PC-9 (cell line): ENCODE results near the gene NUBPL. TPM values are rescaled to one million over a fixed set of nuclear protein-coding genes. Genes with fewer than 3 reads are reported as not detected.

Experiments
- BruUV-seq: library from RNA; stranded (reverse); fragments of 400-500 nt; replicated peaks from 2 replicates; lab custom pipeline; 2021; lab: Mats Ljungman, UMichigan
- CTCF ChIA-PET: fragments of 300-600 bp; sonication (Branson Sonifier 250); formaldehyde crosslinking; loops from one replicate; lab custom pipeline; 2022; ENCODE audit warnings: antibody characterized with exemption; lab: Charles Lee
- POLR2A ChIA-PET: fragments of 300-600 bp; sonication (Branson Sonifier 250); formaldehyde crosslinking; loops from one replicate; lab custom pipeline; 2022; ENCODE audit warnings: antibody characterized with exemption; ENCODE audit not compliant: unreplicated experiment; lab: Charles Lee
- DNase-seq, 2 experiments: peaks; one replicate each; pipeline versions ENCODE4 v3.0.0 to v3.0.0-alpha.2; 2015 to 2022; ENCODE audit warnings: mixed read lengths in 1 of 2
- H2AFZ ChIP-seq: fragments of 200-600 bp; sonication (generic); 2 replicates; pipeline ENCODE4 v1.8.1; 2017; ENCODE audit warnings: antibody characterized with exemption
- H3F3A ChIP-seq: fragments of 200-600 bp; sonication (generic); 2 replicates; pipeline ENCODE4 v1.8.1; 2017; ENCODE audit warnings: antibody characterized with exemption, mild to moderate bottlenecking, low read depth; ENCODE audit not compliant: insufficient read depth
- H3K27ac ChIP-seq: fragments of 200-600 bp; sonication (generic); 2 replicates; pipeline ENCODE4 v1.6.1; 2016; ENCODE audit warnings: mixed run types
- H3K27me3 ChIP-seq: fragments of 200-600 bp; sonication (generic); 2 replicates; pipeline ENCODE4 v1.6.1; 2016; ENCODE audit warnings: low read depth, mixed run types; ENCODE audit not compliant: insufficient read depth
- H3K36me3 ChIP-seq: fragments of 200-600 bp; sonication (generic); 2 replicates; pipeline ENCODE4 v1.6.1; 2016; ENCODE audit warnings: low read depth, mixed run types
- H3K4me1 ChIP-seq: fragments of 200-600 bp; sonication (generic); replicated peaks from 2 replicates; pipeline ENCODE4 v1.6.1; 2016; ENCODE audit warnings: mixed run types; ENCODE audit not compliant: insufficient read depth
- H3K4me2 ChIP-seq: fragments of 200-600 bp; sonication (generic); 2 replicates; pipeline ENCODE4 v1.6.1; 2017; ENCODE audit warnings: mixed run types
- H3K4me3 ChIP-seq: fragments of 200-600 bp; sonication (generic); 2 replicates; pipeline ENCODE4 v1.6.1; 2016; ENCODE audit warnings: mixed run types
- H3K79me2 ChIP-seq: fragments of 200-600 bp; sonication (generic); 2 replicates; pipeline ENCODE4 v1.6.1; 2017; ENCODE audit warnings: low read depth, mixed run types
- H3K9me2 ChIP-seq: fragments of 200-600 bp; sonication (generic); 2 replicates; pipeline ENCODE4 v1.8.1; 2017; ENCODE audit warnings: mild to moderate bottlenecking; ENCODE audit not compliant: insufficient read depth
- H3K9me3 ChIP-seq: fragments of 200-600 bp; sonication (generic); 2 replicates; pipeline ENCODE4 v1.8.1; 2016; ENCODE audit warnings: low read depth; ENCODE audit not compliant: insufficient read depth
- H4K20me1 ChIP-seq: fragments of 200-600 bp; sonication (generic); 2 replicates; pipeline ENCODE4 v1.8.1; 2017; ENCODE audit not compliant: insufficient read depth
- CTCF ChIP-seq: fragments of 200-600 bp; sonication (generic); conservative IDR thresholded peaks from 2 replicates; pipeline ENCODE4 v1.6.1; 2017; ENCODE audit warnings: mixed run types, antibody characterized with exemption, mild to moderate bottlenecking, moderate library complexity
- EZH2 ChIP-seq: fragments of 200-600 bp; sonication (generic); IDR thresholded peaks from 2 replicates; pipeline ENCODE4 v1.8.0; 2017; ENCODE audit warnings: antibody characterized with exemption, low read depth
- intact Hi-C: fragments of 100-400 bp; cut with micrococcal nuclease; formaldehyde crosslinking; loops from one replicate; pipeline ENCODE4 v1.10.0; 2022; ENCODE audit not compliant: unreplicated experiment
- total RNA-seq: library from RNA; stranded (reverse); gene quantifications from 2 replicates; pipeline ENCODE4 v1.2.3, GENCODE V29; 2021

NUBPL gene
- total RNA-seq, 1 experiment from 2014 or later: 14.6 TPM

- Histone ChIP-seq H3K9me3 (no peaks in the 10 kb centered on the region), H2AFZ (no peak overlapping the region), H3K27me3 (no peaks in the 10 kb centered on the region), H3K36me3 (no peaks in the 10 kb centered on the region), H3K4me1 (no peaks in the 10 kb centered on the region), H3F3A (no peaks in the 10 kb centered on the region), H3K27ac (no peak overlapping the region), H3K79me2 (no peaks in the 10 kb centered on the region), H4K20me1 (no peaks in the 10 kb centered on the region), H3K4me2 (no peak overlapping the region), H3K9me2 (no peaks in the 10 kb centered on the region), H3K4me3 (no peak overlapping the region)
- TF ChIP-seq CTCF (no peak), EZH2 (no peak)
- no TSS peak for BruUV-seq
- CTCF ChIA-PET: no interaction called here
- POLR2A ChIA-PET: no interaction called here
- intact Hi-C loops: no loop called here
- no peak for DNase-seq
Observed at GRCh38 chr14:31774567-31774966, 213.4 kb downstream of the NUBPL start.

- H3K9me3 ChIP-seq: 0 out of 2 replicates have a peak, but pooled peaks cover 4% of the 10 kb centered on the region
- DNase-seq: no peak
- no peaks in the 10 kb centered on the region for H3K79me2 ChIP-seq
- H3K27ac ChIP-seq: no peak overlapping the region
- H3F3A ChIP-seq: no peaks in the 10 kb centered on the region
- BruUV-seq: no TSS peak
- H3K4me1 ChIP-seq: no peaks in the 10 kb centered on the region
- CTCF ChIA-PET: no interaction called here
- H2AFZ ChIP-seq: no peak overlapping the region
- H3K36me3 ChIP-seq: no peaks in the 10 kb centered on the region
- no peak overlapping the region for H3K4me3 ChIP-seq
- no peaks in the 10 kb centered on the region for H4K20me1 ChIP-seq
- intact Hi-C loops: no loop called here
- no peak overlapping the region for H3K4me2 ChIP-seq
- no peak for TF ChIP-seq EZH2
- TF ChIP-seq CTCF: no peak
- H3K27me3 ChIP-seq: no peaks in the 10 kb centered on the region
- POLR2A ChIA-PET: no interaction called here
- H3K9me2 ChIP-seq: no peaks in the 10 kb centered on the region
Observed at GRCh38 chr14:31777312-31777711, 216.1 kb downstream of the NUBPL start.

GRCh38 chr14:31781578-31781977 is 220.4 kb downstream of the NUBPL start:
- no peak for TF ChIP-seq CTCF
- no peak for TF ChIP-seq EZH2

More at GRCh38 chr14:31781578-31781977, 220.4 kb downstream of the NUBPL start:
- Histone ChIP-seq H3K27ac (no peak overlapping the region), H3K27me3 (no peaks in the 10 kb centered on the region), H3K9me3 (0 out of 2 replicates have a peak, but pooled peaks cover 4% of the 10 kb centered on the region), H3K36me3 (no peaks in the 10 kb centered on the region), H3K4me2 (no peak overlapping the region), H2AFZ (no peak overlapping the region), H3K4me3 (no peak overlapping the region), H3K79me2 (no peaks in the 10 kb centered on the region), H3K9me2 (no peaks in the 10 kb centered on the region), H3F3A (no peaks in the 10 kb centered on the region), H4K20me1 (no peaks in the 10 kb centered on the region), H3K4me1 (no peaks in the 10 kb centered on the region)
- BruUV-seq: no TSS peak
- CTCF ChIA-PET: no interaction called here
- DNase-seq: no peak
- POLR2A ChIA-PET: no interaction called here
- intact Hi-C loops: no loop called here
